ENCODE measurements around the gene MTM1. TPM values are rescaled to one million over a fixed set of nuclear protein-coding genes. Genes with fewer than 3 reads are reported as not detected.

MTM1 gene
- total RNA-seq, 1 donor from 2014 or later, result 9.8 TPM

- no peak for TF ChIP-seq CTCF (conservative IDR thresholded peaks at IDR 0.05)
- H3K4me3 Mint-ChIP-seq, result no peak overlapping the region
- peaks cover 8% of the 10 kb centered on the region for H3K36me3 Mint-ChIP-seq
These were observed 131.7 kb downstream of the MTM1 start for GRCh38 chrX:150700107-150700506.

GRCh38 chrX:150701377-150701776 lies 133.0 kb downstream of the MTM1 start:
- Mint-ChIP-seq H3K9me3 (no peaks in the 10 kb centered on the region), H3K27me3 (no peaks in the 10 kb centered on the region), H3K27ac (no peak overlapping the region), H3K4me1 (ENCODE audit: unreplicated experiment) (no peaks in the 10 kb centered on the region), H3K4me3 (no peak overlapping the region), H3K36me3 (peaks cover 3% of the 10 kb centered on the region)
- no peak for DNase-seq (ENCODE audit: extremely low spot score, unreplicated experiment)
- TF ChIP-seq CTCF (conservative IDR thresholded peaks at IDR 0.05), result no peak

More at GRCh38 chrX:150700107-150700506, 131.7 kb downstream of the MTM1 start:
- DNase-seq (ENCODE audit: extremely low spot score, unreplicated experiment), result no peak
- Mint-ChIP-seq H3K4me1 (ENCODE audit: unreplicated experiment) (peaks cover 8% of the 10 kb centered on the region), H3K27me3 (no peaks in the 10 kb centered on the region), H3K9me3 (no peaks in the 10 kb centered on the region), H3K27ac (no peak overlapping the region)

GRCh38 chrX:150702966-150703694 lies 134.7 kb downstream of the MTM1 start:
- peaks cover 6% of the 10 kb centered on the region for H3K36me3 Mint-ChIP-seq
- H3K9me3 Mint-ChIP-seq, result no peaks in the 10 kb centered on the region
- H3K27ac Mint-ChIP-seq, result no peak overlapping the region
- TF ChIP-seq CTCF (conservative IDR thresholded peaks at IDR 0.05), result no peak
- H3K4me1 Mint-ChIP-seq (ENCODE audit: unreplicated experiment), result no peaks in the 10 kb centered on the region
- H3K27me3 Mint-ChIP-seq, result no peaks in the 10 kb centered on the region
- no peak overlapping the region for H3K4me3 Mint-ChIP-seq
- no peak for DNase-seq (ENCODE audit: extremely low spot score, unreplicated experiment)

GRCh38 chrX:150703695-150703974 lies 135.2 kb downstream of the MTM1 start:
- H3K36me3 Mint-ChIP-seq, result peaks cover 6% of the 10 kb centered on the region
- H3K4me3 Mint-ChIP-seq, result no peak overlapping the region
- no peak overlapping the region for H3K27ac Mint-ChIP-seq
- H3K9me3 Mint-ChIP-seq, result no peaks in the 10 kb centered on the region
- no peaks in the 10 kb centered on the region for H3K4me1 Mint-ChIP-seq (ENCODE audit: unreplicated experiment)
- H3K27me3 Mint-ChIP-seq, result no peaks in the 10 kb centered on the region
- TF ChIP-seq CTCF (conservative IDR thresholded peaks at IDR 0.05), result no peak
- DNase-seq (ENCODE audit: extremely low spot score, unreplicated experiment), result no peak

- Mint-ChIP-seq H3K27ac (no peak overlapping the region), H3K9me3 (no peaks in the 10 kb centered on the region), H3K4me1 (ENCODE audit: unreplicated experiment) (no peaks in the 10 kb centered on the region), H3K36me3 (peaks cover 7% of the 10 kb centered on the region), H3K4me3 (no peak overlapping the region), H3K27me3 (no peaks in the 10 kb centered on the region)
- no peak for TF ChIP-seq CTCF (conservative IDR thresholded peaks at IDR 0.05)
- DNase-seq (ENCODE audit: extremely low spot score, unreplicated experiment), result no peak
These were observed 135.7 kb downstream of the MTM1 start for GRCh38 chrX:150704030-150704613.
